ENCODE data around the gene TAS1R3.
"Not testable (repeated sequence)": the region's sequence is repeated elsewhere in the genome, so short reads cannot be mapped to it uniquely, and the experiment has no call there.

The TAS1R3 gene

DNA sequence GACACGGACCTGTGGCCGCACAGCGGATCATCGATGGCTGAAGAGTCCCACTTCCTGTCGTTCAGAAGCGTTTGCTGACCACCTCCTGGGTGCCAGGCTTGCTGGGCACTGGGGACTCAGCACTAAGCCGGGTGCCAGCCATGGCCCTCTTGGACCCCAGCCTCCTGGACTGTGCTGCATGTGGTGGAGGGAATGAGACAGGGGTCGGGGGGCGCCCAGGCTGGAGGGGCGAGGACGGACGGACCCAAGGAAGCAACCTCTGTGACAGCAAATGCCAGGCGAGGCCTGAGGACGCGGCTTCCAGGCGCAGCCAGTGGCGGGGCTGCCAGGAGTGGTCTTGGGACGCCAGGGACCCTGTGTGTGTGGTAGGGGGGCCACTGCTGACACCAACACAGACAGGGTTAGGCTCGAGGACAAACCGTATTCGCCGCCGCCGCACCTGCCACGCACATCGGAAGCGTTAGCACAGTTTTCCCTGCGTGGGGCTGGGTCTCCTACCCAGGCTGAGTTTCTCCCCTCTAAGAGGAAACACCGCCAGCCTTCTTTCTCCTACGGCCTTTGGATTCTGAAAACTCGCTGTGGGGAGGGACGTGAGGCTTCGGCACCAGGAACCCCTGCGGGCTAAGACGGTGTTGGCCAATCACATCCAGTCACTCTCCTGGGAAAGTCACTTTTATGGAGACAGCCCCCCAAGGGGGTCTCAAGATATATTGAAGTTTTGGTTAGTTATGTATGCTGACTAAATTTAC is 30.3 kb downstream of the TAS1R3 start:
- in situ Hi-C loops (cut with HindIII; ENCODE audit: low sequenced_read_pairs) = no loop called here
- no peak for DNase-seq (ENCODE audit: low read depth, low spot score)
- H3K4me3 ChIP-seq (ENCODE audit: low read depth, low read length) = no peak overlapping the region
- TF ChIP-seq CTCF (IDR thresholded peaks at IDR 0.05; ENCODE audit: low read depth, low read length) = no peak

DNA sequence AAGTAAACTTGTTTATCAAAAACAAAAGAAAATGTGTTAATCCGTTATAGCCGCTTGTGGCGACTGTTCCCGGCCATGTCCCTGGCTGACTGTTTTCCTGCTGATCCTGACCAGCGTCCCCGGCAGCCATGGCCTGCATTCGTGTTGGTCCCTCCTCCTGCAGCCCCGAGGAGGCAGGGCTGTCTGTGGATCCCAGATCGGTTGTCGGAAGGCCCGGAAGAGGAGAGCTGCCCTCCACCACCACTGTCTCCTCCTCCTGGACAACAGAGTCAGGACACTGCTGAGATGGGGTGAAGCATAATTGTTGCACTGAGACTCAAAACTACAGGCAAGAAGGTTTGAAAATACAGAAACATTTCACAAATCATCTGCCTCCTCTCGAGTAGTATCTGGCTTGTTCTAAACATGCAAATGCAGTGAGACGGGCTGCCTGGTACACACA is 30.9 kb downstream of the TAS1R3 start:
- in situ Hi-C loops (cut with HindIII; ENCODE audit: low sequenced_read_pairs) = no loop called here
- no peak overlapping the region for H3K4me3 ChIP-seq (ENCODE audit: low read depth, low read length)
- TF ChIP-seq CTCF (IDR thresholded peaks at IDR 0.05; ENCODE audit: low read depth, low read length) = peak; percentile 42
- DNase-seq (ENCODE audit: low read depth, low spot score) = peak; percentile 79

DNA sequence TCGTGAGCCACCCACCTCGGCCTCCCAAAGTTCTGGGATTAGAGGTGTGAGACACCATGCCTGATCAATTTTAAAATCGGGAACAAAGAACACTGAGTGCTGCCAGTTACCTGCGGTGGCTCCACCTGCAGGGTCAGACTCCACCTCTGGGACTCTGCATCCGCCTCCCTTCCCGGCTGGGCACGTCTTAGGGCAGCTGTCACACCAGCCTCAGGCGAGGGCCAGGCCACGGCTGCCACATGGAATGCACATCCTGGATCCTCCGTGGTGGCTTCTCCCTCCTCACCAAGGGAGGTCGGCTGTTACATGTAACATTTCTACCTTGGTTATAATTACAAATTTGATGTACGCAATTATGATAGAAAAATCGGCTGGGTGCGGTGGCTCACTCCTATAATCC is 33.2 kb downstream of the TAS1R3 start:
- in situ Hi-C loops (cut with HindIII; ENCODE audit: low sequenced_read_pairs) = no loop called here
- no peak for TF ChIP-seq CTCF (IDR thresholded peaks at IDR 0.05; ENCODE audit: low read depth, low read length)
- no peak overlapping the region for H3K4me3 ChIP-seq (ENCODE audit: low read depth, low read length)

GRCh38 chr1:1365875-1366698 is 35.0 kb downstream of the TAS1R3 start:
- DNase-seq (ENCODE audit: low read depth, low spot score) = no peak
- in situ Hi-C loops (cut with HindIII; ENCODE audit: low sequenced_read_pairs) = no loop called here
- no peak for TF ChIP-seq CTCF (IDR thresholded peaks at IDR 0.05; ENCODE audit: low read depth, low read length)
- H3K4me3 ChIP-seq (ENCODE audit: low read depth, low read length) = no peak overlapping the region

More for the DNA sequence above, 33.2 kb downstream of the TAS1R3 start:
- DNase-seq (ENCODE audit: low read depth, low spot score) = no peak

GRCh38 chr1:1366699-1367066 is 35.6 kb downstream of the TAS1R3 start:
- no peak for TF ChIP-seq CTCF (IDR thresholded peaks at IDR 0.05; ENCODE audit: low read depth, low read length)
- H3K4me3 ChIP-seq (ENCODE audit: low read depth, low read length) = no peak overlapping the region
- in situ Hi-C loops (cut with HindIII; ENCODE audit: low sequenced_read_pairs) = no loop called here
- DNase-seq (ENCODE audit: low read depth, low spot score) = no peak

GRCh38 chr1:1367315-1367714 is 36.2 kb downstream of the TAS1R3 start:
- in situ Hi-C loops (cut with HindIII; ENCODE audit: low sequenced_read_pairs) = no loop called here
- no peak for DNase-seq (ENCODE audit: low read depth, low spot score)
- no peak for TF ChIP-seq CTCF (IDR thresholded peaks at IDR 0.05; ENCODE audit: low read depth, low read length)
- H3K4me3 ChIP-seq (ENCODE audit: low read depth, low read length) = no peak overlapping the region

DNA sequence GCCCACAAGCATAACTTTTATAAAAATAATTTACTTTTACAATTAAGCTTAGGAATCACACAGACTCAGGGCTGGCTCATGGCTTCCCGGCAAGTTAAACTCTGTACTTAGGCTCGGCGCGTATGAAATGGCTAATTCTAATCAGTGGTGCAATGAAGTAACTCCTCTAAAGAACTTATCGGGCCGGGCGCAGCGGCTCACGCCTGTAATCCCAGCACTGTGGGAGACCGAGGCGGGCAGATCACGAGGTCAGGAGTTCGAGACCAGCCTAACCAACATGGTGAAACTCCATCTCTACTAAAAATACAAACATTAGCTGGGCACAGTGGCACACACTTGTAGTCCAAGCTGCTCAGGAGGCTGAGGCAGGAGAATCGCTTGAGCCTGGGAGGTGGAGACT is 39.0 kb downstream of the TAS1R3 start:
- DNase-seq (ENCODE audit: low read depth, low spot score); H3K4me3 ChIP-seq (ENCODE audit: low read depth, low read length); in situ Hi-C loops (cut with HindIII; ENCODE audit: low sequenced_read_pairs): not testable (repeated sequence)

Data from astrocyte of the spinal cord (primary cell).